ENCODE data around the gene GRK1.

The GRK1 gene

DNA sequence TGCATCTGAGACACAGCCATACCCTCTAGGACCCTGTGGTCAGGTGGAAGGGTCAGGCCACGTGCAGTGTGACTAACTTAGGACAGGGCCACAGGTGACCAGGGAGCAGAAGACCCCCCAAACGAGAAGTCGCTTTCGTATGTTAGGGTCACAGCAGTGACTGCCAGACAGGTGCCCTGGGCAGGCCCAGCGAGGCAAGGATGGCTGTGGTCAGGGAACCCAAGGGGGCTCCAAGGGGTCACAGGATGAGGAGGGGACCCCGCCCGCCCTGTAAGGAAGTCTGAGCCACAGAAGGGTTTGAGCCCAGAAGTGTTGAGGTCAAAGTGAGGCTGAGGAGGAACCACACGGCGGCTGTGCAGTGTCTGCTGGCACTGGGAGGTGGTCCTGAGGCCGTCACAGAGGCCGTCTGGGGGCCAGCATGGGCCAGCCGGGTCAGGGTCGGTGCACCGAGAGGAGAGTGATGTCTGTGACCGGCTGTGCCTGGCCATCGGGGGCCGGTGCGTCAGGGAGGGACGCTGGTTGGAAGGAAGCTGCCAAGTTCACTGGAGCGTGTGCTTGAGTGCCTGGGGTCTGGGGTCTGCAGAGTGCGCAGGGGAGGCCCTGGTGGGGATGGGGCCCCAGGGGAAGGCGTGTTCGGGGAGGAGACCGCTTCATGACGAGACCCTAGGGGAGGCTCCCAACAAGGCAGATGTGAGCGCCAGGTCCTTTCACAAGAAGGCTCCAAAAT is 67.2 kb downstream of the GRK1 start:
- H3K4me3 ChIP-seq (replicated peaks; ENCODE audit: low read depth, low read length), result no peak overlapping the region
- no peak for DNase-seq (ENCODE audit: extremely low read depth, low read depth)
- no peak for TF ChIP-seq CTCF (IDR thresholded peaks at IDR 0.05; ENCODE audit: low read depth, low read length, missing control alignments)

DNA sequence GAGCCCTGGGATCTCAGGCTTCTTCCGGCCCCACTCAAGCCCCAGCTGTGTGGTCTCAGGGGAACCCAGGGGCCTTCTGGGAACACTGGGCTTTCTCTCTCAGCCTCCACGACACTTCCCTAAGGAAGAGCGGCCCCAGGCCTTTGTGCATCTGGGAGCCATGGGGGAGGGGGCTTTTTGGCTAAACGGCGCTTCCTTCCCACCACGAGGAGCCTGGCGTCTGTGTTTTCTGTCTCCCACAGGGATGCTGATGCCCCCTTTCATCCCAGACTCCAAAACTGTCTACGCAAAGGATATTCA is 67.8 kb downstream of the GRK1 start:
- no peak for DNase-seq (ENCODE audit: extremely low read depth, low read depth)
- no peak overlapping the region for H3K4me3 ChIP-seq (replicated peaks; ENCODE audit: low read depth, low read length)
- no peak for TF ChIP-seq CTCF (IDR thresholded peaks at IDR 0.05; ENCODE audit: low read depth, low read length, missing control alignments)

DNA sequence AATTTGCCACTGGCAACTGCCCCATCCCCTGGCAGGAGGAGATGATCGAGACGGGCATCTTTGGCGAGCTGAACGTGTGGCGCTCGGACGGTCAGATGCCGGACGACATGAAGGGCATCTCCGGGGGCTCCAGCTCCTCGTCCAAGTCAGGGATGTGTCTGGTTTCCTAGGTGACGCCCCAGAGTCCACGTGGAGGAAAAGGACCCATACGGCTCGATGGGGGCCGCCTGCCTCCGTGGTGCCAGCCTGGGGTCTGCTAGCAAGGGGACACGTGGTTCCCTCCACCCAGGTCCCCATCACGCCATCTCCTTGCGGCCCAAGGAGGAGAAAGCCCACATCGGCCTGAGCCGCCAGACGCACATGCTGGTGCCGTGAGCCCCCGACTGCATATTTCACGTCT is 68.2 kb downstream of the GRK1 start:
- no peak overlapping the region for H3K4me3 ChIP-seq (replicated peaks; ENCODE audit: low read depth, low read length)
- DNase-seq (ENCODE audit: extremely low read depth, low read depth), result no peak
- TF ChIP-seq CTCF (IDR thresholded peaks at IDR 0.05; ENCODE audit: low read depth, low read length, missing control alignments), result no peak

DNA sequence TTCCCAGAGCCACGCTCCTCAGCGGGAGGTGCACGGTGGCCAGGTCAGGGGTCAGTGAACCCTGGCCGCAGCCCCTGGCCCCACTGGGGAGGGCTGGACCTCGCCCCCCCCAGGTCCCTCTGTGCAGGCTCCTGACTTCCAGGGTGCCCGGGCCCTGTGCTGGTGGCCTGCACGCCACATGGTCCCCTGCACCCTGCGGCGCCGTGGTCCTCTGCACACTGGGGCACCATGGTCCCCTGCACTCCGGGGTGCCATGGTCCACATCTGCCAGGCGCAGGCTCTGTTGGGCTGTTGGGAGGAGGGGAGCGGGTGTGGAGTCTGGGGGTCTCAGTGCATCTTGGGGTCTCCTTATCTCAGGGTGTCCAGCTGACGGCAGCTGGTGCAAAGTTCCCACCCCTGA is 68.7 kb downstream of the GRK1 start:
- DNase-seq (ENCODE audit: extremely low read depth, low read depth), result no peak
- no peak for TF ChIP-seq CTCF (IDR thresholded peaks at IDR 0.05; ENCODE audit: low read depth, low read length, missing control alignments)
- no peak overlapping the region for H3K4me3 ChIP-seq (replicated peaks; ENCODE audit: low read depth, low read length)

DNA sequence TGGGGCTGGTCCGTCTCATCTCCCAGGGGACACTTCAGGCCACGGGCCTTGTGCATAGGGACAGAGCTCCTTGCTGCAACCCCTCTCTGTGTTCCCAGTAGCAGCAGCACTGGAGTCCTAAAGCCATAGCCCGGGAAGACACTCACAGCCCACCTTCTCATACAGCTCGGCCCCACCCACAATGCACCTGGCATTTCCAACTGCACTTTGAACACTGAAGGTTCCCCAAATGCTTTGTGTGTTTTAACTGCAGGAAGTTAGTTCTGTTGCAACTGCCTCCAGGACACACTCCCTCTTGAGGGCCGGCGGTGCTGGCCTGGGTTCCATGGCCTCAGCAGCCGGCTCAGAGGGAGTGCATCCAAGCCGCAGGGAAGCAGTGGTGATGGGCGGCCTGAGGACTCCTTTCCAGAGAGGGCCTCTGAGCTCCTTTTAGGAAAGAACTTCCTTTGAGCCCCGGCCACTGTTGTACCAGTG is 69.3 kb downstream of the GRK1 start:
- H3K4me3 ChIP-seq (replicated peaks; ENCODE audit: low read depth, low read length), result no peak overlapping the region
- no peak for DNase-seq (ENCODE audit: extremely low read depth, low read depth)
- TF ChIP-seq CTCF (IDR thresholded peaks at IDR 0.05; ENCODE audit: low read depth, low read length, missing control alignments), result no peak

DNA sequence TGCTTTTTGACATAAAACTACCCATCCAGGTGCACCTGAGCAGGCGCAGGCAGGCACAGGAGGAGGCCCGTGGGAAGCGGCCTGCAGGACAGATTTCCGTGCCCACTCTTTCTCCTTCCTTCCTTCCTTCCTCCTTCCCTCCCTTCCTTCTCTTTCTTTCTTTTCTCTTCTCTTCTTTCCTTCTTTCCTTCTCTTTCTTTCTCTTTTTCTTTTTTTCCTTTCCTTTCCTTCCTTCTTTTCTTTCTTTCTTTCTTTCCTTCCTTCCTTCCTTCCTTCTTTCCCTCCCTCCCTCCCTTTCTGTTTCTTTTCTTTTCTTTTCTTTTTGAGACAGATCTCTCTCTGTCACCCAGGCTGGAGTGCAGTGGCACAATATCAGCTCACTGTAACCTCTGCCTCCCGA is 70.8 kb downstream of the GRK1 start:
- no peak for DNase-seq (ENCODE audit: extremely low read depth, low read depth)
- H3K4me3 ChIP-seq (replicated peaks; ENCODE audit: low read depth, low read length), result no peak overlapping the region
- no peak for TF ChIP-seq CTCF (IDR thresholded peaks at IDR 0.05; ENCODE audit: low read depth, low read length, missing control alignments)
